HG03354 (cell line): ENCODE measurements around the gene POGLUT2.

Source experiments
- ATAC-seq: cut with Tn5 transposase; IDR thresholded peaks from one replicate; pipeline ENCODE4 v1.9.1; 2021; ENCODE audit warnings: mild to moderate bottlenecking; ENCODE audit not compliant: unreplicated experiment, poor library complexity, severe bottlenecking

The POGLUT2 gene

GRCh38 chr13:102798581-102799425 lies at the start of gene POGLUT2, which contains the start of gene BIVM:
POGLUT2 (minus strand) TSS chr13:102798976; CDS start chr13:102798670, 306 bp downstream.
BIVM (plus strand) TSS chr13:102799119; CDS start chr13:102807268, 8,149 bp downstream.
- ATAC-seq, result peak; percentile 83

GRCh38 chr13:102847272-102848234 lies 48.8 kb upstream of the POGLUT2 start:
- no peak for ATAC-seq

DNA sequence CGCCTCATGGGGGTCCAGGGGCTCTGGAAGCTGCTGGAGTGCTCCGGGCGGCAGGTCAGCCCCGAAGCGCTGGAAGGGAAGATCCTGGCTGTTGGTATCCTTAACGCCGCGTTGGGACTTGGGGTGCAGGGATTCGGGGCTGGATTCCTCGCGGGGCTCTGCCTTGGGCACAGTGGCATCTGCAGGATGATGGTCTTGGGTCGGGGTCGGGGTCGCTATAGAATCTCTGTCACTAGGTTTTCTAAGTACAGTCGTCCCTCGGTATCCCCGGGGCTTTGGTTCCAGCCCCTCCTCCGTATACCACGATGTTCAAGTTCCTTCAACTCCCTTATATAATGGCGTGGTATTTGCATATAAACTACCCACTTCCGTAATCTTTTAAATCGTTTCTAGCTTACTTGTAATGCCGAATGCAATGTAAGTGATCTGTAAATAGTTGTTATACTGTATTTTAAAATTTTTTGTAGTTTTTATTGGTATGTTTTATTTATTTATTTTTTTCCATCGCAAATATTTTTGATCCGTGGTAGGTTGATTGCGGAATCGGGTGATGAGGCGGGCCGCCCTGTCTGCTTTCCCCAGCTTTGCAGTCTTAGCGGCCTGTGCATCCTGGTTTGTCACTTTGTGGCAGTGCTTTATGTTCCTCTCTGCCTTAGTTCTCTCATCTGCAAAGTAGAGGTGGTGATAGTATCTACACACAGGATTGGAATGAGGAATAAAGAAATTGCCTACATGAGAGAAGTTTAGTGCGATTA lies 47.7 kb upstream of the POGLUT2 start:
- ATAC-seq, result peak; percentile 51

GRCh38 chr13:102845630-102846260 lies 47.0 kb upstream of the POGLUT2 start, which contains the start of gene ERCC5:
ERCC5 (plus strand) TSS chr13:102846032; CDS start chr13:102846267, 235 bp downstream.
- ATAC-seq, result peak; percentile 86

DNA sequence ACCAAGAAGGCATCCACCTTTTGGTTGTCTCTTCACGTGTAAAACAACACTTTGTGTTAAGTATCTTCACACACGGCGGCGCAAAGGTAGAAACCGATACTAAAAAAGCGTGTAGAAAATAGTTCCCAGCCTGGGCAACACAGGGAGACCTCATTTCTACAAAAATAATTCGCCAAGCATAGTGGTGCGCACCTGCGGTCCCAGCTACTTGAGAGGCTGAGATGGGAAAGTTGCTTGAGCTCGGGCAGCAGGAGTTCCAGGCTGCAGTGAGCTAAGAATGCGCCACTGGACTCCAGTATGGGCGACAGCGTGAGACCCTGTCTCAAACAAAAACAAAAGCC lies 46.5 kb upstream of the POGLUT2 start:
- ATAC-seq, result peak; percentile 29

DNA sequence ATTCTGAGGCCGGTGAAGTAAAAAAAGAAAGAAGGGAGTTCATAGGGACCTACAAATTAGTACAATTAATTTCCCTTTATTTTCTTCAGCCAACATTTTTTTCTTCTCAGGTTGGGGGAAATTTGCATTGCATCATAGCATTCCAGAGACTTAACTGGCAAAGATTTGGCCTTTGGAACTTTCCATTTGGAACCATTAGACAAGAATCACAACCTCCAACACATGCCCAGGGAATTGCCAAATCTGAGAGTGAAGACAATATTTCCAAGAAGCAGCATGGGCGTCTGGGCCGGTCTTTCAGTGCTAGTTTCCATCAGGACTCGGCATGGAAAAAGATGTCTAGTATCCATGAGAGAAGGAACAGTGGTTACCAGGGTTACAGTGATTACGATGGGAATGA lies 40.7 kb upstream of the POGLUT2 start:
- ATAC-seq, result no peak

- no peak for ATAC-seq
Observed at GRCh38 chr13:102838982-102839381, 40.2 kb upstream of the POGLUT2 start.

DNA sequence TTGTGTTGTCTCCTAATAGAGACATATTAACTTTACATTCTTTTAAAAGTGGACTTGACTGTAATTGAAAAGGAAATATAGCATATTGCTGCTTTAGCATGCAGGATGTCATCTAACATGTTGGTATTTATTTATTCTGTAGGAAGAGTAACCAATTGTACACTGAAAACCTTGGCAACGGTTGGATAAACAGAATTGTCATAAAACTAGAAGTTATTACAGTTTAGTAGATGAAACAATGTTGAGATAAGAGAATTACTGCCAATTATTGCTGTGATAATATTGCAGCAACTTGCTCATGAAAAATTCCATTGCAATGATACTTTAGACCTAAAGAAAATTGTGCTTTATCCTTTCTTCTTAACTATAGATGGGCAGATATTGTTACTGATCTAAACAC lies 39.5 kb upstream of the POGLUT2 start:
- no peak for ATAC-seq

DNA sequence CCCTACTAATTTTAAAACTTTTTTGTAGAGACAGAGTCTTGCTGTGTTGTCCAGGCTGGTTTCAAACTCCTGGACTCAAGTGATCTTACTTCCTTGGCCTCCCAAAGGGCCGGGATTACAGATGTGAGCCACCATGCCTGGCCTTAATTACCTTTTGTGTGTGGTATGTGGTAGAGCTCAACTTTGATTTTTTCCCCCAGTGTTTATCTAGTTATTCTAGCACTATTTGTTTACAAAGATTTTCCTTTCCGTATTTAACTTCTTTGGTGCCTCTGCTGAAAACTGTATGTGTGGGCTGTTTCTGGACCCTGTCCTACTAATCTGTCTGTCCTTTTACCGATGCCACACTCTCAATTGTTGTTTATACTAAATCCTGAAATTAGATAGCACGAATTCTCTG lies 37.7 kb upstream of the POGLUT2 start:
- no peak for ATAC-seq

DNA sequence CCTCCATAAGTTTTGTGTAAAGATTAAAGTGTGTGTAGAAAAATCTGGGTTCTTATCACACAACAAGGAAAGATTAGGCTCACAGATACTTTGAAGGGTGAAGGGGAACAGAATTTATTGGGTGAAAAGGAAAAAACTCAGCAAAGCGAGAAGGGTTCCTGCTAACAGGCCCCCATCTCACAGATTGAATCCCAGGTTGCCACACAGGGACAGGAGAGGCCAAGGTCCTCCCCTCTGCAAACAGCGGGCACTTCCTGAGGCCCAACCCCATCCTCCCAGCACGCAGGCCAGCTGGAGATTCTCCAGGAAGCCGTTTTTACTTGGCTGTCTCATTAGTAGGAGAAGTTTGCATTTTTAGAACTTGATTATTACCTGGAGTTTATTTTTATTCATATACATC lies 31.9 kb upstream of the POGLUT2 start:
- no peak for ATAC-seq

DNA sequence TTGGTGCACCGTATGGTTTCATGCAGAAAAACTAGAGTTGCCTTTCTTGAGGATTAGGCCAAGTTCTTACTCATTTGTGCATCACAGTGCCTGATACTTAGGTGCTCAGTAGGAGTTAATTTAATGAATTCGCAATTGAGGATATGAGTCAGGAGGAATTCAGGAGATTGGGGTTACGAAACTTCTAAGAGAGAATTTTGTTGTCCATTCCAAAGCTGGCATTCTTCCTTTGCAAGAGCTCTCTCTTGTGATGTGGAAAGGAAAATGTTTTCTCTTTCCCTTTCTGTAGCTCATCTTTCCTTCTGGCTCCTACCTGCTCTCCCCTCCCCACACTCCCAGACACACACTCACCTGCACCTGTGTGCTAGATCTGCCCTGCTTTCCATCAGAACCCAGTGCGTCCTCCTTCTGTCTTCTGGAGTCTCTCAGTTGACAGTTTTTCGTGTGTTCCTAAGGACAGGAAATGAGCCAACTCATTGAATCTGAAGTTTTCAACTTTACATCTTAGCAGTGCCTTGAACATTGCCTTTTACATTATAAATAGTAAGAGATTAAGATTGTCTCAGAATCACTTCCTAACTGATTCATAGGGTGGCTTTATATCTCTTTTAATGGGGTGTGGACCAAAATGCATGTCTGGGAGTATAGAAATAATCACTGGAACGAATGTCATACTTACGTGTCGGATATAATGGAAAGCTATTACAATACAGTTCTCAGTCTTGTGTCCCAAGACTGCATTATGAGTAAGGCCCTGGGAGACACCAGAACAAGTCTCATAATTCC lies 27.3 kb upstream of the POGLUT2 start:
- no peak for ATAC-seq

GRCh38 chr13:102825400-102825799 lies 26.6 kb upstream of the POGLUT2 start:
- ATAC-seq, result no peak

DNA sequence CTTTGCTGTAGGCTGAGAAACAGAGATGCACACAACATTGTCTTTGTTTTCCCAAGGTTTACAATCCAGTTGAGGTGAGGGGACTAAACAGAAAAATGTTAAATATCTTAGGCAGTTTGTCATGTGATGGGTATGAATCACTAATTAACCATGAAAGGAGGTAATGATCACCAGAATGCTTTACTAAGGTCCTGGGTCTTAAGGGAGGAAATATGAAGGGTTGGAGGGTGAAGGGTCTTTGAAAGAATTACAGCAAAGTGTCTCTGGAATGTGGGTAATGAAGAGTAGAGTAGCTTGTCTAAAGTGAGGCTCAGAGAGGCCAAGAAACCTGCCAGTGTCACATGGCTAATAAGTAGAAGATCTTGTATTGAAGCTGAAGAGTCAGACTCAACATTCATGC lies 19.1 kb upstream of the POGLUT2 start:
- ATAC-seq, result peak; percentile 51

DNA sequence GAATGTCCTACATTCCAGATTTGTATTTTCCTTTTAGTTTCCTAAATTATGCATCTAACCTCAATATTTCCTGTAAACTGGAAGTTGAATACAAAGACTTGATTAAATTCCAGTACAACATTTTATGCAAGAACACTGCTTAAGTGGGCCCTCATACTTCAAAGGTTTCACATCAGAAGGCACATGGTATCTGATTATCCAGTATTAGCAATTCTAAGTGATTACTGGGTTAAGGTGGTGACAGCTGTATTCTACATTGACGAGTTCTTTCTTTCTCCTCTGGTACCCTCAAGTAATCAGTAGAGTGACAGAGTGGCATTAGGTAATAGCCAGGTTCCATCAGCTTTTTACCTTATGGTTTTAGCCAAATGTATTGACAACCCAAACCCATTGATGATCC lies 18.5 kb upstream of the POGLUT2 start:
- ATAC-seq, result no peak

DNA sequence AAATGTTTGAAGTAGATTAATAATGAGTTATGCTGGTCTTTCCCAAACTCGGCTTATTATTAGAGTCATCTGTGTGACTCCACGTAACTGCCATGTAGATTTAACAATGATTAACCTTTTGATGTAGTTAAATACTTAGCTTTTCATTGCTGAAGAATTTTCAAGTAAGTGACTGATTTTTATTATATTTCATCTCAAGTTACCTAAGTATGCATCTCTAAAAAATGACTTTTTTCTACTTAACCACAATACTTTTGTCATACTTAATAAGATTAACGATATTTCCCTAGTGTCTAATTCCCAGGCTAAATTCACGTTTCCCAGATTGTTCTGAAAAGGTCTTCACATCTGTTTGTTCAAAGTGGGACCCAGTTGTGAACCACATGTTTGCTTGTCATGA lies 17.9 kb upstream of the POGLUT2 start:
- no peak for ATAC-seq

DNA sequence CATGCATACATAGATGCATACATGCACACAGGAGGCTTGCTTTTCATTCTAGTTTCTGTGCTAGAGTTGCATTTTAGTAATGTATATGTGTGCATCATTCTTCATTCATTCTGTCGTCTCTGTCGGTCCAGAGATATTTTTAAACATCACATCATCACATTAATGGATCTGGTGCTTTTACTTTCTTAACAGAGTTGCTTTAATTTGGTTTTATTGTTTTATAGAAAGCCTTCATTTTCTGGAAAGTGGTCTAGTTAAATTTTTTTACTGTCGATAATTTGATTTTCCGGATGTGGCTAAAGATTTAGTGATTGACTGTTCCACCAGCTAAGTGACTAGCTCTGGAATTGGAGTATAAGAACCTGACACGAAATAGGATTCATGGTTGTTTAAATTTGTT lies 17.0 kb upstream of the POGLUT2 start:
- ATAC-seq, result no peak

DNA sequence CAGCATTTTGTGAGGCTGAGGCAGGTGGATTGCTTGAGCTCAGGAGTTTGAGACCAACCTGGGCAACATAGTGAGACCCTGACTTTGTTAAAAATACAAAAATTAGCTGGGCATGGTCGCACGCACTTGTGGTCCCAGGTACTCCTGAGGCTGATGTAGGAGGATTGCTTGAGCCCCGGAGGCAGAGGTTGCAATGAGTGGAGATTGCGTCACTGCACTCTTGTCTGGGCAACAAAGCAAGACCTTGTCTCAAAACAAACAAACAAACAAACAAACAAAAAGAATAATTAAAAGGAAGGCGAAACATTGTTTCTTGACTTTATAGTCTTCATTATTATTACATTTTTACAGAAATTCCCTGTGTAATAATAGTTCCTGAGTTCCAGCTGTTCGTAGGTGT lies 16.0 kb upstream of the POGLUT2 start:
- ATAC-seq, result no peak

GRCh38 chr13:102814025-102814607 lies 15.3 kb upstream of the POGLUT2 start:
- ATAC-seq, result no peak
